ENCODE data around the gene FBXO47. TPM values are rescaled to one million over a fixed set of nuclear protein-coding genes. Genes with fewer than 3 reads are reported as not detected.

FBXO47 gene
- total and polyA plus RNA-seq, 2 of the 13 experiments (the other 11 are each of a cell fraction or from before 2014, with no cell fraction given): not detected

DNA sequence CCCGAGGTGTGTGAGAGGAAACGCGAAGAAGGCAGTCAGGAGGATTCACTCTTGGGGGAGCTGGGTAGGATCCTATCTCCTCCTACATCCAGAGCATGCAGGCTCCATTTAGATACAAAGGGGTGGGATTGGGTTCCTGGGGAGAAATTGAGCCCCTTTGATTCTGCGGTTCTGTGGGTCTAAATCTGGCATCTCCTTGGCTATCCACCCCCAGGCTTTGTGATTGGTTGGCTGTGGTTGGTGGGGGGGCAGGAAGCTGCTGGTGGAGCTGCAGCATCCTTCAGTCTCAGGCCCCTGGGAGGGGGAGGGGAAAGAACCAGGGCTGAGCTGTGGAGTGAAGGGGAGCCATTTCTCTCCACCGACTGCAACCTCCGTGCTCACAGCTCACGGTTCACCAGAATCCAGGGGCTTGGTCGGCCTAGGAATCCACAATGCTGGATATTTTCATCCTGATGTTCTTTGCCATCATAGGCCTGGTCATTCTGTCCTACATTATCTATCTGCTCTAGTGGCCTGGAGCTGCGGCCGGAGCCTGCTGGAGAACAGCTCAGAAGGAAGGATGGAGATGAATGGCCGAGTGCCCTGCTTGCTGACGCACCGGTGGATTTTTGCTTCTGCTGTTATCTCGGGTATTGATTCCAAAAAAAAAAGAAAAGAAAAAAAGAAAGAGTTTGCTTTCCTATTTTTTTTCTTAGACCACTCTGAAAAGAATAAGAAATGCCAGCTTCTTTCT is 41.8 kb downstream of the FBXO47 start, which contains the start of gene LASP1NB (continued):
- TF ChIP-seq, protein P1, sequence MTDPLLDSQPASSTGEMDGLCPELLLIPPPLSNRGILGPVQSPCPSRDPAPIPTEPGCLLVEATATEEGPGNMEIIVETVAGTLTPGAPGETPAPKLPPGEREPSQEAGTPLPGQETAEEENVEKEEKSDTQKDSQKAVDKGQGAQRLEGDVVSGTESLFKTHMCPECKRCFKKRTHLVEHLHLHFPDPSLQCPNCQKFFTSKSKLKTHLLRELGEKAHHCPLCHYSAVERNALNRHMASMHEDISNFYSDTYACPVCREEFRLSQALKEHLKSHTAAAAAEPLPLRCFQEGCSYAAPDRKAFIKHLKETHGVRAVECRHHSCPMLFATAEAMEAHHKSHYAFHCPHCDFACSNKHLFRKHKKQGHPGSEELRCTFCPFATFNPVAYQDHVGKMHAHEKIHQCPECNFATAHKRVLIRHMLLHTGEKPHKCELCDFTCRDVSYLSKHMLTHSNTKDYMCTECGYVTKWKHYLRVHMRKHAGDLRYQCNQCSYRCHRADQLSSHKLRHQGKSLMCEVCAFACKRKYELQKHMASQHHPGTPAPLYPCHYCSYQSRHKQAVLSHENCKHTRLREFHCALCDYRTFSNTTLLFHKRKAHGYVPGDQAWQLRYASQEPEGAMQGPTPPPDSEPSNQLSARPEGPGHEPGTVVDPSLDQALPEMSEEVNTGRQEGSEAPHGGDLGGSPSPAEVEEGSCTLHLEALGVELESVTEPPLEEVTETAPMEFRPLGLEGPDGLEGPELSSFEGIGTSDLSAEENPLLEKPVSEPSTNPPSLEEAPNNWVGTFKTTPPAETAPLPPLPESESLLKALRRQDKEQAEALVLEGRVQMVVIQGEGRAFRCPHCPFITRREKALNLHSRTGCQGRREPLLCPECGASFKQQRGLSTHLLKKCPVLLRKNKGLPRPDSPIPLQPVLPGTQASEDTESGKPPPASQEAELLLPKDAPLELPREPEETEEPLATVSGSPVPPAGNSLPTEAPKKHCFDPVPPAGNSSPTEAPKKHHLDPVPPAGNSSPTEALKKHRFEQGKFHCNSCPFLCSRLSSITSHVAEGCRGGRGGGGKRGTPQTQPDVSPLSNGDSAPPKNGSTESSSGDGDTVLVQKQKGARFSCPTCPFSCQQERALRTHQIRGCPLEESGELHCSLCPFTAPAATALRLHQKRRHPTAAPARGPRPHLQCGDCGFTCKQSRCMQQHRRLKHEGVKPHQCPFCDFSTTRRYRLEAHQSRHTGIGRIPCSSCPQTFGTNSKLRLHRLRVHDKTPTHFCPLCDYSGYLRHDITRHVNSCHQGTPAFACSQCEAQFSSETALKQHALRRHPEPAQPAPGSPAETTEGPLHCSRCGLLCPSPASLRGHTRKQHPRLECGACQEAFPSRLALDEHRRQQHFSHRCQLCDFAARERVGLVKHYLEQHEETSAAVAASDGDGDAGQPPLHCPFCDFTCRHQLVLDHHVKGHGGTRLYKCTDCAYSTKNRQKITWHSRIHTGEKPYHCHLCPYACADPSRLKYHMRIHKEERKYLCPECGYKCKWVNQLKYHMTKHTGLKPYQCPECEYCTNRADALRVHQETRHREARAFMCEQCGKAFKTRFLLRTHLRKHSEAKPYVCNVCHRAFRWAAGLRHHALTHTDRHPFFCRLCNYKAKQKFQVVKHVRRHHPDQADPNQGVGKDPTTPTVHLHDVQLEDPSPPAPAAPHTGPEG (CRISPR knock-in tag; IDR thresholded peaks at IDR 0.05): no peak
- TF ChIP-seq PHF21A (CRISPR knock-in tag; IDR thresholded peaks at IDR 0.05) (no peak), GLI4 (CRISPR knock-in tag; IDR thresholded peaks at IDR 0.05; ENCODE audit: borderline replicate concordance) (no peak), REL (CRISPR knock-in tag; conservative IDR thresholded peaks at IDR 0.05) (no peak), ZBTB7A (CRISPR knock-in tag; IDR thresholded peaks at IDR 0.05) (no peak), HMGA1 (CRISPR knock-in tag; conservative IDR thresholded peaks at IDR 0.05) (no peak), NR2F6 (IDR thresholded peaks at IDR 0.05) (no peak), NR2F6 (CRISPR knock-in tag; IDR thresholded peaks at IDR 0.05) (no peak), TOE1 (CRISPR knock-in tag; IDR thresholded peaks at IDR 0.05) (no peak), KLF15 (CRISPR knock-in tag; IDR thresholded peaks at IDR 0.05; ENCODE audit: borderline replicate concordance) (no peak), TEAD2 (CRISPR knock-in tag; IDR thresholded peaks at IDR 0.05) (no peak)
- TF ChIP-seq, protein P2, sequence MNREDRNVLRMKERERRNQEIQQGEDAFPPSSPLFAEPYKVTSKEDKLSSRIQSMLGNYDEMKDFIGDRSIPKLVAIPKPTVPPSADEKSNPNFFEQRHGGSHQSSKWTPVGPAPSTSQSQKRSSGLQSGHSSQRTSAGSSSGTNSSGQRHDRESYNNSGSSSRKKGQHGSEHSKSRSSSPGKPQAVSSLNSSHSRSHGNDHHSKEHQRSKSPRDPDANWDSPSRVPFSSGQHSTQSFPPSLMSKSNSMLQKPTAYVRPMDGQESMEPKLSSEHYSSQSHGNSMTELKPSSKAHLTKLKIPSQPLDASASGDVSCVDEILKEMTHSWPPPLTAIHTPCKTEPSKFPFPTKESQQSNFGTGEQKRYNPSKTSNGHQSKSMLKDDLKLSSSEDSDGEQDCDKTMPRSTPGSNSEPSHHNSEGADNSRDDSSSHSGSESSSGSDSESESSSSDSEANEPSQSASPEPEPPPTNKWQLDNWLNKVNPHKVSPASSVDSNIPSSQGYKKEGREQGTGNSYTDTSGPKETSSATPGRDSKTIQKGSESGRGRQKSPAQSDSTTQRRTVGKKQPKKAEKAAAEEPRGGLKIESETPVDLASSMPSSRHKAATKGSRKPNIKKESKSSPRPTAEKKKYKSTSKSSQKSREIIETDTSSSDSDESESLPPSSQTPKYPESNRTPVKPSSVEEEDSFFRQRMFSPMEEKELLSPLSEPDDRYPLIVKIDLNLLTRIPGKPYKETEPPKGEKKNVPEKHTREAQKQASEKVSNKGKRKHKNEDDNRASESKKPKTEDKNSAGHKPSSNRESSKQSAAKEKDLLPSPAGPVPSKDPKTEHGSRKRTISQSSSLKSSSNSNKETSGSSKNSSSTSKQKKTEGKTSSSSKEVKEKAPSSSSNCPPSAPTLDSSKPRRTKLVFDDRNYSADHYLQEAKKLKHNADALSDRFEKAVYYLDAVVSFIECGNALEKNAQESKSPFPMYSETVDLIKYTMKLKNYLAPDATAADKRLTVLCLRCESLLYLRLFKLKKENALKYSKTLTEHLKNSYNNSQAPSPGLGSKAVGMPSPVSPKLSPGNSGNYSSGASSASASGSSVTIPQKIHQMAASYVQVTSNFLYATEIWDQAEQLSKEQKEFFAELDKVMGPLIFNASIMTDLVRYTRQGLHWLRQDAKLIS (CRISPR knock-in tag; IDR thresholded peaks at IDR 0.05): no peak
- TF ChIP-seq, protein P3, sequence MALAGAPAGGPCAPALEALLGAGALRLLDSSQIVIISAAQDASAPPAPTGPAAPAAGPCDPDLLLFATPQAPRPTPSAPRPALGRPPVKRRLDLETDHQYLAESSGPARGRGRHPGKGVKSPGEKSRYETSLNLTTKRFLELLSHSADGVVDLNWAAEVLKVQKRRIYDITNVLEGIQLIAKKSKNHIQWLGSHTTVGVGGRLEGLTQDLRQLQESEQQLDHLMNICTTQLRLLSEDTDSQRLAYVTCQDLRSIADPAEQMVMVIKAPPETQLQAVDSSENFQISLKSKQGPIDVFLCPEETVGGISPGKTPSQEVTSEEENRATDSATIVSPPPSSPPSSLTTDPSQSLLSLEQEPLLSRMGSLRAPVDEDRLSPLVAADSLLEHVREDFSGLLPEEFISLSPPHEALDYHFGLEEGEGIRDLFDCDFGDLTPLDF (CRISPR knock-in tag; IDR thresholded peaks at IDR 0.05): no peak

Data from HepG2 (cell line).